SK-N-SH treated with all-trans-retinoic acid at 6 μM for 48 hours (cell line): ENCODE data around the gene UBQLN4.
"Not testable (repeated sequence)": the region's sequence is repeated elsewhere in the genome, so short reads cannot be mapped to it uniquely, and the experiment has no call there.

Experiments used
- ARNTL ChIP-seq: fragments of 450-650 bp; formaldehyde crosslinking; IDR thresholded peaks from 2 replicates; pipeline ENCODE4 v1.5.0; 2020; ENCODE audit warnings: low read depth, mild to moderate bottlenecking, moderate library complexity, borderline replicate concordance
- CSDC2 ChIP-seq: fragments of 250-450 bp; sonication (Bioruptor Pico); IDR thresholded peaks from 2 replicates; pipeline ENCODE4 v1.5.0; 2020; ENCODE audit warnings: mild to moderate bottlenecking, moderate library complexity
- ESRRG ChIP-seq: fragments of 250-450 bp; sonication (Bioruptor Pico); IDR thresholded peaks from 2 replicates; pipeline ENCODE4 v1.6.1; 2021; ENCODE audit warnings: mild to moderate bottlenecking
- ISL1 ChIP-seq: fragments of 250-450 bp; sonication (Bioruptor Pico); IDR thresholded peaks from 2 replicates; pipeline ENCODE4 v2.1.2; 2022; ENCODE audit warnings: mild to moderate bottlenecking, moderate library complexity
- RARB ChIP-seq: fragments of 250-450 bp; sonication (Bioruptor Pico); IDR thresholded peaks from 2 replicates; pipeline ENCODE4 v1.8.0; 2021; ENCODE audit warnings: mild to moderate bottlenecking, moderate library complexity
- TOX ChIP-seq: fragments of 250-450 bp; sonication (Bioruptor Pico); IDR thresholded peaks from 2 replicates; pipeline ENCODE4 v1.8.0; 2021; ENCODE audit warnings: mild to moderate bottlenecking, moderate library complexity, borderline replicate concordance
- ZC3H10 ChIP-seq: fragments of 250-450 bp; sonication (Bioruptor Pico); IDR thresholded peaks from 2 replicates; pipeline ENCODE4 v1.5.1; 2021; ENCODE audit warnings: mild to moderate bottlenecking, moderate library complexity
- ZFP3 ChIP-seq: fragments of 250-450 bp; sonication (Bioruptor Pico); IDR thresholded peaks from 2 replicates; pipeline ENCODE4 v1.5.0; 2020; ENCODE audit warnings: mild to moderate bottlenecking, moderate library complexity
- ZFP30 ChIP-seq: fragments of 450-650 bp; formaldehyde crosslinking; IDR thresholded peaks from 2 replicates; pipeline ENCODE4 v1.5.0; 2022; ENCODE audit warnings: mild to moderate bottlenecking, moderate library complexity
- TF ChIP-seq, protein P1 (sequence below): fragments of 250-450 bp; sonication (Bioruptor Pico); IDR thresholded peaks from 2 replicates; pipeline ENCODE4 v1.8.0; 2020; ENCODE audit warnings: mild to moderate bottlenecking, moderate library complexity, borderline replicate concordance
- TF ChIP-seq, protein P2 (sequence below): fragments of 250-450 bp; sonication (Bioruptor Pico); IDR thresholded peaks from 2 replicates; pipeline ENCODE4 v1.5.1; 2020; ENCODE audit warnings: low read depth, mild to moderate bottlenecking, moderate library complexity
- TF ChIP-seq, protein P3 (sequence below): fragments of 250-450 bp; sonication (Bioruptor Pico); IDR thresholded peaks from 2 replicates; pipeline ENCODE4 v1.5.0; 2020; ENCODE audit warnings: mild to moderate bottlenecking, moderate library complexity
- TF ChIP-seq, protein P4 (sequence below): fragments of 250-450 bp; sonication (Bioruptor Pico); IDR thresholded peaks from 2 replicates; pipeline ENCODE4 v1.8.0; 2021; ENCODE audit warnings: low read depth, mild to moderate bottlenecking, moderate library complexity, borderline replicate concordance

DNA sequence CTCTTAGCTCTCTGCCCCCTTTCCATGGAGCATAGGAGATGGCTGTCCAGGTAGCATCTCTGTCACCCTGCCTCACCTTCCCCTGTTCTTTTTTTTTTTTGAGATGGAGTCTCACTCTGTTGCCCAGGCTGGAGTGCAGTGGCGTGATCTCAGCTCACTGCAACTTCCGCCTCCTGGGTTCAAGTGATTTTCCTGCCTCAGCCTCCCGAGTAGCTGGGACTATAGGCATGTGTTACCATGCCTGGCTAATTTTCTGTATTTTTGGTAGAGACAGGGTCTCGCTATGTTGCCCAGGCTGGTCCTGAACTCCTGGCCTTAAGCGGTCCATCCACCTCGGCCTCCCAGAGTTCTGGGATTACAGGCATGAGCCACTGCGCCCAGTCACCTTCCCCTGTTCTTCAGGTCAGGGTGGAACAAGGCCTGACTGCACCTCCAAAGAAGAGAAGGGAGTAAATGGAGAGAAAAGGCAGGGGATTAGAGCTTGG, 17.8 kb upstream of the UBQLN4 start:
- TF ChIP-seq ZC3H10 (CRISPR knock-in tag); TOX; ARNTL; ZFP3; ZFP30 (CRISPR knock-in tag); CSDC2 (CRISPR knock-in tag); ESRRG; RARB (CRISPR knock-in tag); ISL1: not testable (repeated sequence)
- TF ChIP-seq, protein P1, sequence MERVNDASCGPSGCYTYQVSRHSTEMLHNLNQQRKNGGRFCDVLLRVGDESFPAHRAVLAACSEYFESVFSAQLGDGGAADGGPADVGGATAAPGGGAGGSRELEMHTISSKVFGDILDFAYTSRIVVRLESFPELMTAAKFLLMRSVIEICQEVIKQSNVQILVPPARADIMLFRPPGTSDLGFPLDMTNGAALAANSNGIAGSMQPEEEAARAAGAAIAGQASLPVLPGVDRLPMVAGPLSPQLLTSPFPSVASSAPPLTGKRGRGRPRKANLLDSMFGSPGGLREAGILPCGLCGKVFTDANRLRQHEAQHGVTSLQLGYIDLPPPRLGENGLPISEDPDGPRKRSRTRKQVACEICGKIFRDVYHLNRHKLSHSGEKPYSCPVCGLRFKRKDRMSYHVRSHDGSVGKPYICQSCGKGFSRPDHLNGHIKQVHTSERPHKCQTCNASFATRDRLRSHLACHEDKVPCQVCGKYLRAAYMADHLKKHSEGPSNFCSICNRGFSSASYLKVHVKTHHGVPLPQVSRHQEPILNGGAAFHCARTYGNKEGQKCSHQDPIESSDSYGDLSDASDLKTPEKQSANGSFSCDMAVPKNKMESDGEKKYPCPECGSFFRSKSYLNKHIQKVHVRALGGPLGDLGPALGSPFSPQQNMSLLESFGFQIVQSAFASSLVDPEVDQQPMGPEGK (CRISPR knock-in tag), result not testable (repeated sequence)
- TF ChIP-seq, protein P2, sequence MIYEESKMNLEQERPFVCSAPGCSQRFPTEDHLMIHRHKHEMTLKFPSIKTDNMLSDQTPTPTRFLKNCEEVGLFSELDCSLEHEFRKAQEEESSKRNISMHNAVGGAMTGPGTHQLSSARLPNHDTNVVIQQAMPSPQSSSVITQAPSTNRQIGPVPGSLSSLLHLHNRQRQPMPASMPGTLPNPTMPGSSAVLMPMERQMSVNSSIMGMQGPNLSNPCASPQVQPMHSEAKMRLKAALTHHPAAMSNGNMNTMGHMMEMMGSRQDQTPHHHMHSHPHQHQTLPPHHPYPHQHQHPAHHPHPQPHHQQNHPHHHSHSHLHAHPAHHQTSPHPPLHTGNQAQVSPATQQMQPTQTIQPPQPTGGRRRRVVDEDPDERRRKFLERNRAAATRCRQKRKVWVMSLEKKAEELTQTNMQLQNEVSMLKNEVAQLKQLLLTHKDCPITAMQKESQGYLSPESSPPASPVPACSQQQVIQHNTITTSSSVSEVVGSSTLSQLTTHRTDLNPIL (CRISPR knock-in tag), result not testable (repeated sequence)
- TF ChIP-seq, protein P3, sequence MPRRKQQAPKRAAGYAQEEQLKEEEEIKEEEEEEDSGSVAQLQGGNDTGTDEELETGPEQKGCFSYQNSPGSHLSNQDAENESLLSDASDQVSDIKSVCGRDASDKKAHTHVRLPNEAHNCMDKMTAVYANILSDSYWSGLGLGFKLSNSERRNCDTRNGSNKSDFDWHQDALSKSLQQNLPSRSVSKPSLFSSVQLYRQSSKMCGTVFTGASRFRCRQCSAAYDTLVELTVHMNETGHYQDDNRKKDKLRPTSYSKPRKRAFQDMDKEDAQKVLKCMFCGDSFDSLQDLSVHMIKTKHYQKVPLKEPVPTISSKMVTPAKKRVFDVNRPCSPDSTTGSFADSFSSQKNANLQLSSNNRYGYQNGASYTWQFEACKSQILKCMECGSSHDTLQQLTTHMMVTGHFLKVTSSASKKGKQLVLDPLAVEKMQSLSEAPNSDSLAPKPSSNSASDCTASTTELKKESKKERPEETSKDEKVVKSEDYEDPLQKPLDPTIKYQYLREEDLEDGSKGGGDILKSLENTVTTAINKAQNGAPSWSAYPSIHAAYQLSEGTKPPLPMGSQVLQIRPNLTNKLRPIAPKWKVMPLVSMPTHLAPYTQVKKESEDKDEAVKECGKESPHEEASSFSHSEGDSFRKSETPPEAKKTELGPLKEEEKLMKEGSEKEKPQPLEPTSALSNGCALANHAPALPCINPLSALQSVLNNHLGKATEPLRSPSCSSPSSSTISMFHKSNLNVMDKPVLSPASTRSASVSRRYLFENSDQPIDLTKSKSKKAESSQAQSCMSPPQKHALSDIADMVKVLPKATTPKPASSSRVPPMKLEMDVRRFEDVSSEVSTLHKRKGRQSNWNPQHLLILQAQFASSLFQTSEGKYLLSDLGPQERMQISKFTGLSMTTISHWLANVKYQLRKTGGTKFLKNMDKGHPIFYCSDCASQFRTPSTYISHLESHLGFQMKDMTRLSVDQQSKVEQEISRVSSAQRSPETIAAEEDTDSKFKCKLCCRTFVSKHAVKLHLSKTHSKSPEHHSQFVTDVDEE (CRISPR knock-in tag), result not testable (repeated sequence)
- TF ChIP-seq, protein P4, sequence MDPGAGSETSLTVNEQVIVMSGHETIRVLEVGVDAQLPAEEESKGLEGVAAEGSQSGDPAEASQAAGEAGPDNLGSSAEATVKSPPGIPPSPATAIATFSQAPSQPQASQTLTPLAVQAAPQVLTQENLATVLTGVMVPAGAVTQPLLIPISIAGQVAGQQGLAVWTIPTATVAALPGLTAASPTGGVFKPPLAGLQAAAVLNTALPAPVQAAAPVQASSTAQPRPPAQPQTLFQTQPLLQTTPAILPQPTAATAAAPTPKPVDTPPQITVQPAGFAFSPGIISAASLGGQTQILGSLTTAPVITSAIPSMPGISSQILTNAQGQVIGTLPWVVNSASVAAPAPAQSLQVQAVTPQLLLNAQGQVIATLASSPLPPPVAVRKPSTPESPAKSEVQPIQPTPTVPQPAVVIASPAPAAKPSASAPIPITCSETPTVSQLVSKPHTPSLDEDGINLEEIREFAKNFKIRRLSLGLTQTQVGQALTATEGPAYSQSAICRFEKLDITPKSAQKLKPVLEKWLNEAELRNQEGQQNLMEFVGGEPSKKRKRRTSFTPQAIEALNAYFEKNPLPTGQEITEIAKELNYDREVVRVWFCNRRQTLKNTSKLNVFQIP (CRISPR knock-in tag), result not testable (repeated sequence)
